Heart right ventricle (tissue), 16 donors: ENCODE results near the gene TENM4. TPM values are rescaled to one million over a fixed set of nuclear protein-coding genes. Genes with fewer than 3 reads are reported as not detected.

Experiments
- ATAC-seq, 8 donors: fragments of 200-7000 bp; cut with Tn5 transposase; one replicate each; pipeline ENCODE4 v1.9.1; 2020; ENCODE audit warnings: mild to moderate bottlenecking in 8 of 8, moderate library complexity in 8 of 8, moderate number of reproducible peaks in 1 of 8
- DNase-seq, 2 donors: peaks; one replicate each; pipeline ENCODE4 v3.0.0-alpha.2; 2020
- H3K27ac ChIP-seq, 10 donors: fragments of 200-600 bp; sonication (generic) in 2 of 10; one replicate each; pipeline versions ENCODE4 v1.5.0 to v1.8.0; 2020 to 2022; ENCODE audit warnings: mild to moderate bottlenecking in 3 of 10
- H3K27me3 ChIP-seq, 7 donors: fragments of 200-600 bp; one replicate each; pipeline ENCODE4 v1.8.0; 2021 to 2022; ENCODE audit warnings: mild to moderate bottlenecking in 2 of 7
- H3K36me3 ChIP-seq, 9 donors: fragments of 200-600 bp; sonication (generic) in 1 of 9; one replicate each; pipeline versions ENCODE4 v1.5.0 to v1.8.0; 2020 to 2022; ENCODE audit warnings: mild to moderate bottlenecking in 2 of 9
- H3K4me1 ChIP-seq, 9 donors: fragments of 200-600 bp; sonication (generic) in 1 of 9; one replicate each; pipeline versions ENCODE4 v1.5.0 to v1.8.0; 2020 to 2022; ENCODE audit warnings: mild to moderate bottlenecking in 4 of 9
- H3K4me3 ChIP-seq, 10 donors: fragments of 200-600 bp; sonication (generic) in 2 of 10; one replicate each; pipeline versions ENCODE4 v1.5.0 to v1.8.0; 2020 to 2022; ENCODE audit warnings: mild to moderate bottlenecking in 7 of 10, moderate library complexity in 2 of 10
- H3K9me3 ChIP-seq, 11 donors: fragments of 200-600 bp in 10 of 11; sonication (generic) in 2 of 11; one replicate each; pipeline versions ENCODE4 v1.5.0 to v1.8.0; 2013 to 2022; ENCODE audit warnings: mild to moderate bottlenecking in 2 of 11, control low read depth in 1 of 11, moderate library complexity in 1 of 11
- WGBS, 2 donors: extraction: QIAGEN DNeasy Blood & Tissue Kit; methylation state at CpG; one replicate each; pipeline ENCODE4 v1.1.7; 2013; ENCODE audit warnings: inconsistent platforms in 1 of 2; 5-methylcytosine and 5-hydroxymethylcytosine counted together
- intact Hi-C, 10 donors: fragments of 100-400 bp; cut with DNase I; formaldehyde crosslinking; loops; one replicate each; pipeline versions ENCODE4 v1.11.1 to v1.14.2; 2022
- polyA plus RNA-seq, 2 donors: library from polyadenylated mRNA; stranded (reverse); fragments of 200-250 nt; gene quantifications; one replicate each; pipeline ENCODE4 v1.2.3, GENCODE V29; 2013
- total RNA-seq, 10 donors: library from RNA; stranded (reverse); fragmentation: NEBNext Ultra II Directional in 3 of 10; extraction: Animal tissue kit (Norgen Biotek cat#: 25700) in 3 of 10; gene quantifications; one replicate each; pipeline versions ENCODE4 v1.2.1 to v1.2.4, GENCODE V29; 2021 to 2023
- TF ChIP-seq, protein P1 (sequence below), 9 donors: fragments of 200-600 bp; sonication (generic) in 2 of 9; IDR thresholded peaks; one replicate each; pipeline versions ENCODE4 v1.5.0 to v1.8.0; 2021 to 2022; ENCODE audit warnings: antibody characterized with exemption in 9 of 9, mild to moderate bottlenecking in 5 of 9, moderate library complexity in 1 of 9
- donor health status: Arrhythmogenic right ventricular cardiomyopathy.
- donor health status: ischemic (EF 13 %, LVEDD 7.1; RV severe dilation, severe dysfunction).
- donor health status: healthy with polysubstance abuse.
- donor health status: DM: no; HTN: yes; CAD: no.
- donor health status: DM: no; HTN: no; CAD: no.
- donor health status: ischemic (EF 25% LVEDD 6.9; RV normal size, moderate dysfunction).
- donor health status: ischemic (EF 25% LVEDD 5.7; RV mildly dilated, moderate dysfunction).
- donor health status: healthy.
- donor health status: DM: yes; HTN: yes; CAD: no.
- donor health status: Ischemic cardiomyopathy.
- donor health status: ischemic (EF 35%, LVEDD 5.7; RV mildly dilated, moderate dysfunction).
- donor health status: nonischemic (EF 11% LVEDD 7.7; RV severe dilation, severe dysfunction).
- donor health status: DM: yes; HTN: yes; CAD: no.
- donor health status: PGD.
- donor health status: ischemic (EF 29% LVEDD 5.4; RV normal size, mild dysfunction).
- donor health status: nonischemic (EF 23%, LVEDD 6.1; RV moderate dilation, normal function).

TENM4 gene
- total and polyA plus RNA-seq, 12 donors = 0.10 to 3.6 (median 0.91) TPM

DNA sequence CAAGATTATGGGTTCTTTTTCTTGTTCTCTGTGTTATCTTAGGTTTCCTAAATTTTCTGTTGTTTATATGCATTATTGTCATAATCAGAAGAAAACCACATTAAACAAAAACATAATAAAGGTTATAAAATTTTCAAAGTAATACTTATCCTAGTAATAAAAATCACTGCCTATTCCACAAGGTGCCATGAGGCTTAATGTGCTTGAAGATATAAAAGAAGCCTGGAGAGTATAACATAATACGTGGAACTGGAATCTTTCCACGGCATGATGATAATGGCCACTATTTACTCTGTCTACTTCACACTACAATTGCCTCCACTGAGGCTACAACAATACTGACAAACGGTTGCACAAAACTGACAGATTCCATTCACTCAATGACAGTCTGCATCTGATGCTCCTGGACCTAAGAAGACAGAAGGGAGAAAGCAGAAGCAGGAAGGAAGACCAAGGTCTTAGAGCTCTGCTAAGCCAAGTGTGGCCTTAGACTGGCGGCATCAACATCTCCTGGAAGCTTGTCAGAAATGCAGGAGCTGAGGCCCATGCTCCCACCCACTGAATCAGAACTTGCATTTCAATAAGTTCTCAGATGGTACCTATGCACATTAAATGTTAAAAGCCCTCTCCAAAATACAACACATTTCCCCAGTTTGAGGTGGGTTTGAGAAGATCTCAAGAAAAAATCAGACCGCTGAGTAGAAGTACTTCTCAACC, 13.1 kb downstream of the TENM4 start:
- DNase-seq (no peak), ATAC-seq (no peak)
- Histone ChIP-seq H3K36me3 (no peaks in the 10 kb centered on the region), H3K9me3 (no peaks in the 10 kb centered on the region), H3K4me1 (no peaks in the 10 kb centered on the region), H3K27me3 (peaks cover 0 to 26% (median 7%) of the 10 kb centered on the region in 7 donors), H3K4me3 (no peak overlapping the region), H3K27ac (no peak overlapping the region)
- intact Hi-C loops = no loop called here
- TF ChIP-seq, protein P1, sequence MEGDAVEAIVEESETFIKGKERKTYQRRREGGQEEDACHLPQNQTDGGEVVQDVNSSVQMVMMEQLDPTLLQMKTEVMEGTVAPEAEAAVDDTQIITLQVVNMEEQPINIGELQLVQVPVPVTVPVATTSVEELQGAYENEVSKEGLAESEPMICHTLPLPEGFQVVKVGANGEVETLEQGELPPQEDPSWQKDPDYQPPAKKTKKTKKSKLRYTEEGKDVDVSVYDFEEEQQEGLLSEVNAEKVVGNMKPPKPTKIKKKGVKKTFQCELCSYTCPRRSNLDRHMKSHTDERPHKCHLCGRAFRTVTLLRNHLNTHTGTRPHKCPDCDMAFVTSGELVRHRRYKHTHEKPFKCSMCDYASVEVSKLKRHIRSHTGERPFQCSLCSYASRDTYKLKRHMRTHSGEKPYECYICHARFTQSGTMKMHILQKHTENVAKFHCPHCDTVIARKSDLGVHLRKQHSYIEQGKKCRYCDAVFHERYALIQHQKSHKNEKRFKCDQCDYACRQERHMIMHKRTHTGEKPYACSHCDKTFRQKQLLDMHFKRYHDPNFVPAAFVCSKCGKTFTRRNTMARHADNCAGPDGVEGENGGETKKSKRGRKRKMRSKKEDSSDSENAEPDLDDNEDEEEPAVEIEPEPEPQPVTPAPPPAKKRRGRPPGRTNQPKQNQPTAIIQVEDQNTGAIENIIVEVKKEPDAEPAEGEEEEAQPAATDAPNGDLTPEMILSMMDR (IDR thresholded peaks at IDR 0.05) = no peak
- WGBS, 2 donors = 86 to 94% methylated on average over 5 of the region's 5 CpGs

DNA sequence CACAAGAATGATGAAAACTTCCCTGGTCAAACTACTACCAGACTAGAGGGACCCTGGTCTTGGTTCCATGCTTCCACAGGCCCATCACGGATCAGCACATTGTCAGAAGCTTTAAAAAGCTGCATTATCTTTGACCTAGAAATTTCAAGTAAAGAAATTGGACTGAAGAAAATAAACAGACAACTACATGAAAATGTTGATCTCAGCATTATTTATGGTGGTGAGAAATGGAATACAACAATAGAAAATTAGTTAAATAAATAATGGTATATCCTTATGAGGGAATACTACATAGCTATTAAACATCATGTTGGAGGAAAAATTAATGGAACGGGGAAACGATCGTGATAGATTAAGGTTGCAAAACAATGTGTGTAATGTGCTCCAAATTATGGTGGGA, 13.7 kb downstream of the TENM4 start:
- 93 to 95% methylated on average over 4 of the region's 4 CpGs for WGBS, 2 donors
- Histone ChIP-seq H3K9me3 (no peaks in the 10 kb centered on the region), H3K27ac (no peak overlapping the region), H3K4me1 (no peaks in the 10 kb centered on the region), H3K36me3 (no peaks in the 10 kb centered on the region), H3K27me3 (peaks cover 0 to 22% (median 5%) of the 10 kb centered on the region in 7 donors), H3K4me3 (no peak overlapping the region)
- no peak for DNase-seq
- intact Hi-C loops = no loop called here
- TF ChIP-seq, protein P1 (IDR thresholded peaks at IDR 0.05) = no peak
- no peak for ATAC-seq

DNA sequence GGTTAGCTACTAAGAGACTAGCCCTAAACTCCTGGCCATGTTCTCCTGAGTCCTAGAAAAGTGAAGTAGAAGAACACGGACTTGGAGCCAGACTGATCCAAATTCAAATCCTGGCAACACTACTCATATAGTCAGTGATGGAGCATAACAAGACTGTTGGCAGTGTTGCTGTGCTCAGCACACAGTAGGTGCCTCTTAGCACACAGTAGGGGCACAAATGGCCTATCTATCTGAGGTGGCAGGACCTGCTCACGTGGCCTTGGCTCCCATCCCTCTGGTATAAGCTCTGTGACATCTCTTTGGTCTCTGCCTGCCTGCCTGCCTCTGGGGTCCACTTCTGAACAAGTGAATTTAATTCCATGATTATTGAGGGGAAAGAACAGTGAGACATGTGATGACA, 15.4 kb downstream of the TENM4 start:
- Histone ChIP-seq H3K27ac (no peak overlapping the region), H3K36me3 (no peaks in the 10 kb centered on the region), H3K4me1 (no peaks in the 10 kb centered on the region), H3K9me3 (no peaks in the 10 kb centered on the region), H3K4me3 (no peak overlapping the region), H3K27me3 (peaks cover 0 to 12% (median 0%) of the 10 kb centered on the region in 7 donors)
- ATAC-seq (no peak), DNase-seq (no peak)
- TF ChIP-seq, protein P1 (IDR thresholded peaks at IDR 0.05) = no peak
- intact Hi-C loops = no loop called here
- WGBS, 2 donors = 83 to 88% methylated on average over 2 of the region's 2 CpGs

DNA sequence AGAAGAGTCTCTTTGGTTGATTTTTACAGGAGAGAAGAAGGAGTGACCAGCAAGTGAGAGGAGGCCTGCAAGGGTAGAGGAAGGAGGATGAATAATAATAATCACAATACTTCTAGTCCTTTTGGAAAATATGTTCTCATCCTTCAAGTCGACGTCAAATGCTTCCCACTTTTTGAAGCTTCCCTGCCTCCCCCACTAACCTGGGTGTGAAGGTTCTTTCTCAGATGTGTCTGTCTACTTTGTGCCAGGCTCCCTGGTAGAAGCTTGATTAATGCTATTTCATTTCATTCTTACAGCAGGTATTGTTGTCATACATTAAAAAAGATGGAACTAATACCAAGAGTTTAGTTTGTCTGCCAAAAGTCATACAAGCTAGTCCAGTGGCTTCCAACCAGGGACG, 17.1 kb downstream of the TENM4 start:
- 59 to 68% methylated on average over 3 of the region's 3 CpGs for WGBS, 2 donors
- H3K4me1 ChIP-seq = no peaks in the 10 kb centered on the region
- H3K36me3 ChIP-seq = no peaks in the 10 kb centered on the region
- DNase-seq = no peak
- H3K27me3 ChIP-seq = peaks cover 0 to 12% (median 0%) of the 10 kb centered on the region in 7 donors
- no peak overlapping the region for H3K27ac ChIP-seq
- ATAC-seq = no peak
- TF ChIP-seq, protein P1 (IDR thresholded peaks at IDR 0.05) = no peak
- no peaks in the 10 kb centered on the region for H3K9me3 ChIP-seq
- intact Hi-C loops = no loop called here
- no peak overlapping the region for H3K4me3 ChIP-seq
